Effector memory CD8-positive, alpha-beta T cell (primary cell): ENCODE results near the gene SLC4A9.
"Not testable (repeated sequence)": the region's sequence is repeated elsewhere in the genome, so short reads cannot be mapped to it uniquely, and the experiment has no call there.

Source experiments
- ATAC-seq: fragments of 150-1000 bp; cut with Tn5 transposase; replicated peaks from 2 replicates; pipeline ENCODE4 v1.10.0; 2021; ENCODE audit warnings: mild to moderate bottlenecking, moderate library complexity
- DNase-seq, 3 experiments: peaks; one replicate each; pipeline ENCODE4 v3.0.0; 2021
- H3K27ac Mint-ChIP-seq, 2 donors: one replicate each; pipeline ENCODE4 v1.8.0; 2022; ENCODE audit warnings: mild to moderate bottlenecking in 2 of 2, mixed read lengths in 2 of 2, moderate library complexity in 2 of 2
- H3K27me3 Mint-ChIP-seq, 2 donors: one replicate each; pipeline ENCODE4 v1.8.0; 2022; ENCODE audit warnings: mixed read lengths in 2 of 2
- H3K36me3 Mint-ChIP-seq: one replicate; pipeline ENCODE4 v1.8.0; 2022; ENCODE audit warnings: mild to moderate bottlenecking, moderate library complexity, mixed read lengths; ENCODE audit not compliant: insufficient read depth
- H3K4me1 Mint-ChIP-seq, 2 donors: one replicate each; pipeline ENCODE4 v1.8.0; 2022; ENCODE audit warnings: low read depth in 2 of 2, mixed read lengths in 2 of 2
- H3K4me3 Mint-ChIP-seq, 2 donors: one replicate each; pipeline ENCODE4 v1.8.0; 2022; ENCODE audit warnings: mild to moderate bottlenecking in 2 of 2, mixed read lengths in 2 of 2, moderate library complexity in 2 of 2
- H3K9me3 Mint-ChIP-seq, 2 donors: one replicate each; pipeline ENCODE4 v1.8.0; 2022; ENCODE audit warnings: mixed read lengths in 2 of 2

Gene SLC4A9

GRCh38 chr5:140342287-140342686 lies 17.7 kb upstream of the SLC4A9 start:
- no peak for DNase-seq
- no peaks in the 10 kb centered on the region for H3K9me3 Mint-ChIP-seq

DNA sequence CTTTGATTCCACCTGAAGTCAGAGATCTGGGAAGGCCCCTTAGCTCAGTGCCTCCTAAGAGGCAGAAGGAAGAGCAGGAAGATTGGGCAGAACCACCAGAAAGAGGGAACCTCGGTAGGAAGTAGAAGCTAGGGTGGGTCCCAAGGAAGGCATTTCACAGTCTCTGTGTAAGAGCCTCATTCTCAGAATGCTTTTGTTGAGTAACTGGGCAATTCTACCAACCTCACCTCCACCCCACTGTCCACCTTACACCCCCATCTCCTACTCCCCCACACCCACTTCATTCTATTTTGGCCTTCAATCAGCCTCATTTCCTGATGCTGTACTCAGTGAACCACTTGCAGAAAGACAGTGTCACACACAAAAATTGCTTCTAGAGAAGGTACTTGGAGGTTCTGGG lies 17.1 kb upstream of the SLC4A9 start:
- Mint-ChIP-seq H3K4me3 (peak overlapping the region in 1 of 2 donors; percentile 1), H3K4me1 (peaks cover 17 to 18% of the 10 kb centered on the region in 2 donors), H3K36me3 (no peaks in the 10 kb centered on the region), H3K27me3 (peaks cover 5 to 6% of the 10 kb centered on the region in 2 donors), H3K9me3 (no peaks in the 10 kb centered on the region), H3K27ac (peak overlapping the region in 1 of 2 donors; percentile 57)
- ATAC-seq: no peak
- DNase-seq: no peak

More at GRCh38 chr5:140342287-140342686, 17.7 kb upstream of the SLC4A9 start:
- ATAC-seq: no peak
- Mint-ChIP-seq H3K27ac (peak overlapping the region; percentile 52 to 57), H3K4me3 (peak overlapping the region in 1 of 2 donors; percentile 1), H3K4me1 (peaks cover 17 to 18% of the 10 kb centered on the region in 2 donors), H3K27me3 (peaks cover 0 to 6% of the 10 kb centered on the region in 2 donors), H3K36me3 (no peaks in the 10 kb centered on the region)

DNA sequence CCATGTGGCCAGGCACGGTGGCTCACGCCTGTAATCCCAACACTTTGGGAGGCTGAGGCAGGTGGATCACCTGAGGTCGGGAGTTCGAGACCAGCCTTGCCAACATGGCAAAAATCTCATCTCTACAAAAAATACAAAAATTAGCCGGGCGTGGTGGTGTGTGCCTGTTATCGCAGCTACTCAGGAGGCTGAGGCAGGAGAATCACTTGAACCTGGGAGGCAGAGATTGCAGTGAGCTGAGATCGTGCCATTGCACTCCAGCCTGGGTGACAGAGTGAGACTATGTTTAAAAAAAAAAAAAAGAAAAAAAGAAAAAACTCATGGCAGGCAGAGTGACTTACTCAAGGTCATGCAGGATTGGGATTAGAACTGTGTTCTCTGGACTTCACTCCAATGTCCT lies 16.1 kb upstream of the SLC4A9 start:
- not testable (repeated sequence) for H3K27ac Mint-ChIP-seq, H3K36me3 Mint-ChIP-seq, H3K4me3 Mint-ChIP-seq, H3K9me3 Mint-ChIP-seq, ATAC-seq, DNase-seq
- Mint-ChIP-seq H3K4me1 (peaks cover 17 to 18% of the 10 kb centered on the region in 2 donors), H3K27me3 (peaks cover 6 to 14% of the 10 kb centered on the region in 2 donors)

- no peak for DNase-seq
- Mint-ChIP-seq H3K36me3 (no peaks in the 10 kb centered on the region), H3K27ac (no peak overlapping the region), H3K27me3 (peaks cover 11 to 23% of the 10 kb centered on the region in 2 donors), H3K4me1 (peaks cover 17 to 18% of the 10 kb centered on the region in 2 donors), H3K9me3 (no peaks in the 10 kb centered on the region), H3K4me3 (peak overlapping the region; percentile 74 to 77)
- no peak for ATAC-seq
Observed at GRCh38 chr5:140344683-140345423, 15.1 kb upstream of the SLC4A9 start.

DNA sequence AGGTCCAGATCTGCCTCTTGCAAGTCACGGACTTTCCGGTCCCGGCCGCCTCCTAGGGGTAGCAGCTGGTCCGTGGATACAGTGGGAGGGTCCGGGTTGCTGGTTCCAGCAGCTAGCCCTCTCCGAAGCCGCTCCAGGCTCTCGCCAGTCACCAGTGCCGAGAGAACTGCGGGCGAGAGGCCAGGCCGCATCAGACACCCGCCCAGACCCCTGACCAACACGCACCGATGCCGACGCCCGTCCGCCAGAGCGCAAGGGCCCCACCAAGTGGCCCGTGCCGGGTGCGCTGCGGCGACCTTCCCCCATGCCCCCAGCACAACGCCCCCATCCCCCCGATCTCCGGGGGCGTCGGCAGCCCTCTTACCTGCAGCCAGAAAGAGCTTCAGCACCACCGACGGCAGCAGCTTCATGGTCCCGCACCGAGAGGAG lies 14.1 kb upstream of the SLC4A9 start:
- peaks cover 17 to 18% of the 10 kb centered on the region in 2 donors for H3K4me1 Mint-ChIP-seq
- no peak for DNase-seq
- no peak for ATAC-seq
- no peaks in the 10 kb centered on the region for H3K9me3 Mint-ChIP-seq
- H3K36me3 Mint-ChIP-seq: no peaks in the 10 kb centered on the region
- no peak overlapping the region for H3K27ac Mint-ChIP-seq
- peaks cover 16 to 31% of the 10 kb centered on the region in 2 donors for H3K27me3 Mint-ChIP-seq
- H3K4me3 Mint-ChIP-seq: peak overlapping the region; percentile 74 to 77

DNA sequence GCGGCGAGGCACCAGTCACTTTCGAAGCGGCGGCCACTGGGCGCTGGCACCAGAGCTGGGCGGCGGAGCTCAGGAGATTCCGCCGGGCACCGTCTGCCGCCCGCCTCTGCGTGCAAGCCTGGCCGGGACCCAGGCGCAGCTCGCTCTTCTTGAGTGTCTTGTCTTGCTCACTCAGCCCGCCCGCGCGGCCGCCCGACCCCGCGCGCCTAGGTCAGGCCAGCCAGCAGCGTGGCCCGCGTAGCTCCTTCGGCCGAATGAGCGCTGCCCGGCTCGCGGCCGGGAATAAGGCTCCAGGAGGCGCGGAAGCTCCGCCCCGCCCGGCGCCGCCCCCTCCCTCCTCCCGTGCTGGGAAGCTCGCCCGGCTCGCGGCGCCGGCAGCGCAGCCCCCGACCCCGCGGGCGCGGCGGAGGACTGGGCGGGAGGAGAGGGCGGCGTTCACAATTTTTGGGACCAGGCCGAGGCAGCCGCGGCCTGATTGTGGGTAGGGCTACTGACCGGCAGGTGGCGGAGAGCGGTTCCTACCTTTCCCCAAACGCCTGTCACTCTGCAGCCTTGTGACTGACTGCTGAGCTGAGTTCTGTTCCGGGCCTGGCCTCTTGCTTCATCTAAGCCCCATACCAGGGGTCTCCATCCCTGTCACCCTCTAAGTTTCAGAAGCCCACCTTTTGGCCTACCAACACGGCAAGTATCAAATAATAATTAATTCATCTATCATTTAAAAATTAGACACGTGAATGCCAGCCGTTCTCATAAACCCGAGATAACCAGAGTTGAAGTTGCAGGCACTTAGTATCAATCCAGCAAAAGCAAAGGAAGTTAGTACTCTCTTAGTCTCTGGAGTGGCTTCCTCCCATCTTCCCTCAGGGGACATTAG lies 13.4 kb upstream of the SLC4A9 start, which contains the start of gene HBEGF:
Gene HBEGF, minus strand, starts transcription at position 256 of the 874 bp plus-strand sequence. CDS start 275 bp downstream, outside the sequence.
- Mint-ChIP-seq H3K4me1 (peaks cover 17 to 18% of the 10 kb centered on the region in 2 donors), H3K36me3 (no peaks in the 10 kb centered on the region), H3K4me3 (peak within 1 kb of the TSS; percentile 74 to 77), H3K27me3 (peaks cover 18 to 31% of the 10 kb centered on the region in 2 donors), H3K27ac (no peak within 1 kb of the TSS), H3K9me3 (no peaks in the 10 kb centered on the region)
- DNase-seq: peak; percentile 17 to 38 (median 22)
- ATAC-seq: peak; percentile 72

DNA sequence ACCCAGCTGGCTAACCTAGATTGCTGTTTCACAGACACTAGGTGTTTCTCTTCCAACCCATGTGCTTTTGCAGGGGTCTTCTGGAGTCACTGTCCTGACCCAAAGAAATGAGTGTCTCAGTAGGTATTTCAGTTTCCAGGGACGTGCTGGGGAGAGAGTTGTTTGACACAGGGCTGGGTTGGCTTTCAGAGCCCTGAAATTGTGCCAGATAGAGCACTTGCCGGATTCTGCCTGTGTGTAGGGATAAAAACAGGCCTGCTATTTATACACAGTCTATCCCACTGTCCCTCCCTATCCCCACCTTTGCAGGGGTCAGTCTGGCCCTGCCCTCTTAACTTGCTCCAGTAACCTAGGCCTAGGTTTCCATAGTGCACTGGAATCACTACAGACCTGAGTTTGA lies 12.6 kb upstream of the SLC4A9 start:
- ATAC-seq: no peak
- no peak for DNase-seq
- peaks cover 18 to 31% of the 10 kb centered on the region in 2 donors for H3K27me3 Mint-ChIP-seq
- peaks cover 10 to 13% of the 10 kb centered on the region in 2 donors for H3K4me1 Mint-ChIP-seq
- no peaks in the 10 kb centered on the region for H3K9me3 Mint-ChIP-seq
- no peak overlapping the region for H3K27ac Mint-ChIP-seq
- no peaks in the 10 kb centered on the region for H3K36me3 Mint-ChIP-seq
- H3K4me3 Mint-ChIP-seq: peak overlapping the region; percentile 74 to 77

GRCh38 chr5:140348104-140348503 lies 11.9 kb upstream of the SLC4A9 start:
- no peak overlapping the region for H3K27ac Mint-ChIP-seq
- no peak overlapping the region for H3K4me3 Mint-ChIP-seq
- peaks cover 7% of the 10 kb centered on the region in 2 donors for H3K4me1 Mint-ChIP-seq
- H3K27me3 Mint-ChIP-seq: peaks cover 18 to 31% of the 10 kb centered on the region in 2 donors
- ATAC-seq (no peak), DNase-seq (no peak)
- H3K9me3 Mint-ChIP-seq: no peaks in the 10 kb centered on the region
- no peaks in the 10 kb centered on the region for H3K36me3 Mint-ChIP-seq

DNA sequence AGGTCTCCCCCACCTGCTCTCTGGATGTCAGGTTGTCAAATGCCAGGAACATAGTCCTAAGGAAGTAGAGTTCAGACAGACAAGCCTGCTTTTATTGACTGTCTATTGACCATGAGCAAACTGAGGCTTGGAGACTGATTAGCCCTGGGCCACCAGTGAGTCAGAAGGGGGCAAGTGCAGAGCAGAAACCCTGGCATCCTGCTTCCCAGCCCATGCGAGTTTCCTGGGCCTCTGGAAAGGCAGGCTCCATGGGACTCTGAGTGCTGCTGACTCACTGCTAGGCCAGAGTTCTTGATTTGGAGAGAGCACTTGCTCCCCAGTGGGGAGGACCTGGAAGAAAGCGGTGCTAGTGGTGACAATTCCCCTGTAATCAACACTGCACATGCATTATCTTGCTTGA lies 10.8 kb upstream of the SLC4A9 start:
- Mint-ChIP-seq H3K4me1 (peaks cover 7% of the 10 kb centered on the region in 2 donors), H3K36me3 (no peaks in the 10 kb centered on the region), H3K9me3 (no peaks in the 10 kb centered on the region), H3K27me3 (peaks cover 18 to 34% of the 10 kb centered on the region in 2 donors), H3K4me3 (no peak overlapping the region), H3K27ac (no peak overlapping the region)
- DNase-seq: no peak
- ATAC-seq: no peak

DNA sequence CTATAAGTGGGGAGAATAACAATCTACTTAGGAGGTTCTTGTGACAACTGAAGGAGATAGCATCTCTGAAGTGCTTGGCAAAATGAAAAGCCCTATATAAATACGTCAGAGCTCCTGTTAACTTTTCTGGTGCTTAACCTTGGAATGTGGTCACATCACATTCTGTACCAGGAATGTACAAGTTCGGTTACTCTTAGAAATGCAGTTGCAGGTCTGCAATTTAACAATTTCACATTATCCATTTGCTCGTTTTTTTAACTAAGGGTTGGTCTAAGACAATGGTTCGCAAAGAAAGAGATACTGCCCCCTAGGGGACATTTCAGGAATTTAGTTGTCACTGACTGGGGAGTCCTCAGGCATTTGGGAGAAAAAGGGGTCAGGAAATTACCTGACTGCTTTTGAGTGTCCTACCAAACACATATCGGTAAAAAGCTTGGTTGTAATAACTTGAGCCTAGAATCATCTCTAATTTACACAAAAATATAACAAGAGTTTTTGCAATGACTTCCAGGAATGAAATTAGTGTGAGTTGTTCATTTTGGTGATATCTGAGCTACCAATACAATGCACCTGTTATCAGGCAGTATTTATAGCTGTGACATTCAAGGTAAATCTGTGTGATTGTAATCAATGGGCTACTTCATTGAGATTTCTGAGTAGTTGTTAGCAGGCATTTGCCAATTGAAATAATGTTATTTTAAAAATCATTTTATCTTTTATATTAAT lies 8.2 kb upstream of the SLC4A9 start:
- no peak overlapping the region for H3K27ac Mint-ChIP-seq
- H3K4me1 Mint-ChIP-seq: peaks cover 0 to 2% of the 10 kb centered on the region in 2 donors
- ATAC-seq (peak; percentile 92), DNase-seq (peak; percentile 74 to 83 (median 77))
- H3K36me3 Mint-ChIP-seq: no peaks in the 10 kb centered on the region
- H3K4me3 Mint-ChIP-seq: no peak overlapping the region
- H3K9me3 Mint-ChIP-seq: no peaks in the 10 kb centered on the region
- H3K27me3 Mint-ChIP-seq: peaks cover 12 to 40% of the 10 kb centered on the region in 2 donors

GRCh38 chr5:140355546-140355945 lies 4.4 kb upstream of the SLC4A9 start:
- Mint-ChIP-seq H3K4me3 (no peak overlapping the region), H3K36me3 (no peaks in the 10 kb centered on the region), H3K27me3 (peaks cover 10 to 19% of the 10 kb centered on the region in 2 donors), H3K9me3 (no peaks in the 10 kb centered on the region), H3K4me1 (peaks cover 6 to 8% of the 10 kb centered on the region in 2 donors), H3K27ac (no peak overlapping the region)
- DNase-seq (no peak), ATAC-seq (no peak)

DNA sequence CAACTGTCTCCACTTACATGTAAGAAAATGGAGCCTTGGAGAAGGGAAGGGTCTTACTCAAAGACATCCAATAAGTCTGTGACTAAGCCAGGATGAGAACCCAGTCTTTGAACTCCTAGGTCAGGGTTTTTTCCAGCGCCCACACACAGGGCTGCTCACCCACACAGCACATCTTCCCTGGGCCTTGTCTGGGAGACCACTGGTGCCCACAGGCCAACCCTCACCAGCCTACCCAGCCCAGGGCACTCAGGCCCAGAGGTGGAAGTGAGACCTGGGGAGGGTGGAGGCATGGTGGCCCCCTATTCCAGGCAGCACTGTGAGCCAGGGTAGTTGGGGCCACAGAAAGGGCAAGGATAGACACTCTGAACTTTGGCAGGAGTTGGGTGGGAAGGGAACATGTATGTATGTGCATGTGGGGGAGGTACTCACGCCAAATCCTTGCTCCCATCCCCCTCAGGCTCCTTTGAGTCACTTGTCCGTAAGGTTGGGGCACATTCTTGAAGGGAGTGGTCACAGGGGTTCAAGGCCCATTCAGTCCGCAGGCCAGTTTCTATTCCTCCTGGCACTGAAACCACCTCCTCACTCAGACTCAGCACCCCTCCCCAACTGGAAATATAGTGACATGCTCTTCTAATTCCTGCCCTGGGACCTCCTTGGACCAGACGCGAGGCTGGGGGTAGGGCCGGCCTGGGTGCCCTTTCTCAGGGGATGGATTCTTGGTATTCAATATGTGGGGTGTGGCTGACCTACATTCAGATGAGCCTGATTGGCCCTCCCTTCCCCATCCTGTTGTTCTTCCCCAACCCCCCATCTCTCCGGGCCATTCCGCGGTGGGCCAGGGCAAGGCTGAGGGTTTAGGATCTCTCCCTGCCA lies 2.9 kb upstream of the SLC4A9 start:
- Mint-ChIP-seq H3K36me3 (no peaks in the 10 kb centered on the region), H3K4me1 (peaks cover 6 to 8% of the 10 kb centered on the region in 2 donors), H3K27me3 (peaks cover 5 to 18% of the 10 kb centered on the region in 2 donors), H3K27ac (peak overlapping the region in 1 of 2 donors; percentile 71), H3K4me3 (peak overlapping the region; percentile 63 to 68), H3K9me3 (no peaks in the 10 kb centered on the region)
- peak; percentile 44 for ATAC-seq
- no peak for DNase-seq
